Mesendoderm (in vitro differentiated cells): ENCODE measurements around the gene NREP.

Experiments used
- DNase-seq: peaks from one replicate; pipeline ENCODE4 v3.0.0; 2013
- H2AK5ac ChIP-seq: 2 replicates; pipeline ENCODE4 v1.6.1; 2013; ENCODE audit warnings: low read length, inconsistent platforms
- H2BK120ac ChIP-seq: 2 replicates; pipeline ENCODE4 v1.6.1; 2013; ENCODE audit warnings: low read depth, mild to moderate bottlenecking, low read length, moderate library complexity, mixed read lengths
- H2BK15ac ChIP-seq: replicated peaks from 2 replicates; pipeline ENCODE4 v1.6.1; 2013; ENCODE audit warnings: low read depth, mild to moderate bottlenecking, moderate library complexity
- H2BK5ac ChIP-seq: 2 replicates; pipeline ENCODE4 v1.6.1; 2013; ENCODE audit warnings: low read length, inconsistent platforms
- H3K18ac ChIP-seq: 2 replicates; pipeline ENCODE4 v1.6.1; 2013; ENCODE audit warnings: mild to moderate bottlenecking, low read length, mixed read lengths
- H3K23ac ChIP-seq: one replicate; pipeline ENCODE4 v1.6.1; 2013; ENCODE audit warnings: low read length
- H3K27ac ChIP-seq: 2 replicates; pipeline ENCODE4 v1.5.1; 2013; ENCODE audit warnings: low read depth, mild to moderate bottlenecking, inconsistent platforms, low read length, moderate library complexity
- H3K27me3 ChIP-seq: 2 replicates; pipeline ENCODE4 v1.6.1; 2013; ENCODE audit warnings: low read length, control low read depth, mild to moderate bottlenecking, inconsistent platforms; ENCODE audit not compliant: insufficient read depth, poor library complexity
- H3K36me3 ChIP-seq: 2 replicates; pipeline ENCODE4 v1.6.1; 2013; ENCODE audit warnings: low read length, inconsistent platforms; ENCODE audit not compliant: control insufficient read depth, insufficient read depth
- H3K4ac ChIP-seq: one replicate; pipeline ENCODE4 v1.6.1; 2013; ENCODE audit warnings: low read depth, mild to moderate bottlenecking, low read length, moderate library complexity
- H3K4me1 ChIP-seq: 2 replicates; pipeline ENCODE4 v1.6.1; 2013; ENCODE audit warnings: low read depth, low read length, inconsistent platforms; ENCODE audit not compliant: control insufficient read depth
- H3K4me2 ChIP-seq: 2 replicates; pipeline ENCODE4 v1.6.1; 2013; ENCODE audit warnings: low read length
- H3K4me3 ChIP-seq: 2 replicates; pipeline ENCODE4 v1.5.1; 2013; ENCODE audit warnings: mild to moderate bottlenecking, low read length
- H3K56ac ChIP-seq: one replicate; pipeline ENCODE4 v1.6.1; 2013; ENCODE audit warnings: low read length
- H3K79me1 ChIP-seq: 2 replicates; pipeline ENCODE4 v1.6.1; 2013; ENCODE audit warnings: low read length, inconsistent platforms
- H3K79me2 ChIP-seq: 2 replicates; pipeline ENCODE4 v1.6.1; 2013; ENCODE audit warnings: mild to moderate bottlenecking, low read length; ENCODE audit not compliant: control insufficient read depth, insufficient read depth
- H3K9ac ChIP-seq: 2 replicates; pipeline ENCODE4 v1.6.1; 2013; ENCODE audit warnings: low read length, inconsistent platforms
- H4K5ac ChIP-seq: one replicate; pipeline ENCODE4 v1.6.1; 2013; ENCODE audit warnings: low read length
- H4K8ac ChIP-seq: one replicate; pipeline ENCODE4 v1.6.1; 2013; ENCODE audit warnings: low read depth, mild to moderate bottlenecking, control low read depth, low read length, moderate library complexity
- WGBS: extraction: QIAGEN DNeasy Blood & Tissue Kit; methylation state at CpG from one replicate; pipeline ENCODE4 v1.1.7; 2013; ENCODE audit warnings: low lambda C conversion rate, missing lambda C conversion rate; ENCODE audit not compliant: insufficient coverage; ENCODE audit errors: extremely low coverage; 5-methylcytosine and 5-hydroxymethylcytosine counted together

NREP gene

GRCh38 chr5:111735583-111736270, 21.3 kb downstream of the NREP start:
- no peak overlapping the region for H3K4me2 ChIP-seq
- H2BK15ac ChIP-seq, result no peak overlapping the region
- no peaks in the 10 kb centered on the region for H3K27me3 ChIP-seq
- no peaks in the 10 kb centered on the region for H3K36me3 ChIP-seq
- DNase-seq, result peak; percentile 83
- H3K18ac ChIP-seq, result no peak overlapping the region
- no peaks in the 10 kb centered on the region for H3K4me1 ChIP-seq
- no peak overlapping the region for H3K9ac ChIP-seq
- H3K4ac ChIP-seq, result no peak overlapping the region
- H3K79me1 ChIP-seq, result peaks cover 6% of the 10 kb centered on the region
- H2BK120ac ChIP-seq, result no peak overlapping the region
- H3K27ac ChIP-seq, result no peak overlapping the region
- WGBS, result no CpG with 5 or more reads among the region's 8 CpGs
- no peaks in the 10 kb centered on the region for H3K79me2 ChIP-seq
- H3K23ac ChIP-seq, result no peak overlapping the region
- no peak overlapping the region for H4K8ac ChIP-seq
- H2AK5ac ChIP-seq, result no peak overlapping the region
- no peak overlapping the region for H4K5ac ChIP-seq
- H3K4me3 ChIP-seq, result no peak overlapping the region
- H3K56ac ChIP-seq, result no peak overlapping the region
- H2BK5ac ChIP-seq, result no peak overlapping the region

GRCh38 chr5:111734597-111734996, 22.4 kb downstream of the NREP start:
- no peak overlapping the region for H3K4ac ChIP-seq
- no peaks in the 10 kb centered on the region for H3K79me2 ChIP-seq
- no peaks in the 10 kb centered on the region for H3K27me3 ChIP-seq
- DNase-seq, result no peak
- no CpG with 5 or more reads among the region's 3 CpGs for WGBS
- no peak overlapping the region for H3K4me3 ChIP-seq
- H3K4me1 ChIP-seq, result no peaks in the 10 kb centered on the region
- no peak overlapping the region for H2BK120ac ChIP-seq
- no peak overlapping the region for H2BK5ac ChIP-seq
- H3K36me3 ChIP-seq, result no peaks in the 10 kb centered on the region
- no peak overlapping the region for H3K23ac ChIP-seq
- no peak overlapping the region for H4K8ac ChIP-seq
- no peak overlapping the region for H3K9ac ChIP-seq
- no peak overlapping the region for H3K4me2 ChIP-seq
- H3K79me1 ChIP-seq, result peaks cover 6% of the 10 kb centered on the region
- no peak overlapping the region for H2BK15ac ChIP-seq
- H3K18ac ChIP-seq, result no peak overlapping the region
- no peak overlapping the region for H2AK5ac ChIP-seq
- no peak overlapping the region for H3K27ac ChIP-seq
- no peak overlapping the region for H3K56ac ChIP-seq
- no peak overlapping the region for H4K5ac ChIP-seq

- Histone ChIP-seq H3K23ac (no peak overlapping the region), H3K9ac (no peak overlapping the region), H4K8ac (no peak overlapping the region), H3K56ac (no peak overlapping the region), H2BK120ac (no peak overlapping the region), H3K36me3 (peaks cover under 1% of the 10 kb centered on the region), H3K4me2 (no peak overlapping the region), H3K4me3 (no peak overlapping the region), H3K79me2 (no peaks in the 10 kb centered on the region), H3K79me1 (peaks cover 4% of the 10 kb centered on the region), H2AK5ac (no peak overlapping the region), H2BK5ac (no peak overlapping the region), H3K4ac (no peak overlapping the region), H3K27ac (no peak overlapping the region), H3K27me3 (no peaks in the 10 kb centered on the region), H3K4me1 (no peaks in the 10 kb centered on the region), H4K5ac (no peak overlapping the region), H2BK15ac (no peak overlapping the region), H3K18ac (no peak overlapping the region)
- WGBS, result no CpG with 5 or more reads among the region's 6 CpGs
- no peak for DNase-seq
Measured at GRCh38 chr5:111734013-111734412, 23.0 kb downstream of the NREP start.

GRCh38 chr5:111733571-111733970, 23.4 kb downstream of the NREP start:
- H4K5ac ChIP-seq, result no peak overlapping the region
- H3K9ac ChIP-seq, result no peak overlapping the region
- H3K18ac ChIP-seq, result no peak overlapping the region
- H3K4me2 ChIP-seq, result no peak overlapping the region
- no peak overlapping the region for H2BK5ac ChIP-seq
- no peaks in the 10 kb centered on the region for H3K27me3 ChIP-seq
- H3K27ac ChIP-seq, result no peak overlapping the region
- no CpG with 5 or more reads among the region's 7 CpGs for WGBS
- DNase-seq, result no peak
- H4K8ac ChIP-seq, result no peak overlapping the region
- no peak overlapping the region for H3K4me3 ChIP-seq
- H3K36me3 ChIP-seq, result peaks cover 3% of the 10 kb centered on the region
- H2BK15ac ChIP-seq, result no peak overlapping the region
- peak overlapping the region; percentile 25 for H3K4ac ChIP-seq
- H3K79me2 ChIP-seq, result no peaks in the 10 kb centered on the region
- no peak overlapping the region for H3K23ac ChIP-seq
- no peak overlapping the region for H2AK5ac ChIP-seq
- no peaks in the 10 kb centered on the region for H3K4me1 ChIP-seq
- H3K79me1 ChIP-seq, result peaks cover 4% of the 10 kb centered on the region
- no peak overlapping the region for H2BK120ac ChIP-seq
- H3K56ac ChIP-seq, result no peak overlapping the region

- Histone ChIP-seq H3K36me3 (peaks cover 3% of the 10 kb centered on the region), H3K4ac (no peak overlapping the region), H3K18ac (no peak overlapping the region), H3K27ac (no peak overlapping the region), H3K79me1 (no peaks in the 10 kb centered on the region), H3K56ac (no peak overlapping the region), H2BK5ac (no peak overlapping the region), H2BK120ac (no peak overlapping the region), H3K9ac (no peak overlapping the region), H3K23ac (no peak overlapping the region), H3K79me2 (no peaks in the 10 kb centered on the region), H2AK5ac (no peak overlapping the region), H3K4me1 (no peaks in the 10 kb centered on the region), H2BK15ac (no peak overlapping the region), H4K8ac (no peak overlapping the region), H3K4me2 (no peak overlapping the region), H3K4me3 (no peak overlapping the region), H3K27me3 (no peaks in the 10 kb centered on the region), H4K5ac (no peak overlapping the region)
- WGBS, result no CpG with 5 or more reads among the region's 7 CpGs
- DNase-seq, result no peak
Measured at GRCh38 chr5:111731638-111732037, 25.4 kb downstream of the NREP start.
